Ovary (tissue), 9 donors: ENCODE results near the gene SDHAF1. TPM values are rescaled to one million over a fixed set of nuclear protein-coding genes. Genes with fewer than 3 reads are reported as not detected.

Experiments
- polyA plus RNA-seq, 2 donors: library from polyadenylated mRNA; stranded (reverse); fragments of 200-250 nt in 1 of 2; fragments of 350-450 nt in 1 of 2; fragmentation: Illumina TruSeq in 1 of 2; extraction: RNeasy Lipid Tissue Mini Kit (QIAGEN cat#74804) in 1 of 2; gene quantifications; one replicate each; pipeline ENCODE4 v1.2.3, GENCODE V29; 2013 to 2014
- small RNA-seq: library from RNA; depleted of rRNA; stranded (forward); fragments of <200 nt; gene quantifications from one replicate; pipeline ENCODE3, GENCODE V24; 2016
- total RNA-seq, 7 donors: library from RNA; depleted of rRNA in 2 of 7; stranded (reverse); fragments of >200 nt in 2 of 7; fragmentation: NEBNext Ultra II Directional in 3 of 7; extraction: Animal tissue kit (Norgen Biotek cat#: 25700) in 3 of 7; gene quantifications; one replicate each; pipeline versions ENCODE4 v1.1.0 to v1.2.4, GENCODE V29; 2016 to 2023
- donor health status: DM: no; HTN: no; CAD: no; lungs with moderate emphysema.
- donor health status: DM: no; HTN: no; CAD: no.
- donor health status: Bipolar disorder and iron deficiency.
- donor health status: DM: yes; HTN: yes; CAD: no.
- donor health status: DM: no; HTN: no; CAD: no.
- donor health status: DM: yes; HTN: yes; CAD: no.

The SDHAF1 gene
- total and polyA plus RNA-seq, 9 donors: 11.2 to 78.6 (median 20.2) TPM

Small RNAs within 50 kb of the gene (small RNA-seq; reads per million reads assigned to genes)
- gene AF038458.1: not detected

Other genes with a start within 250 kb of the SDHAF1 start
- gene U2AF1L4, start 249.8 kb upstream of the SDHAF1 start, total RNA-seq: 10 to 100 TPM; 16.7 to 37.5 (median 25.6) TPM
- 10 to 100 TPM; 16.7 to 37.7 TPM for gene U2AF1L4, start 249.8 kb upstream of the SDHAF1 start, polyA plus RNA-seq
- gene PSENEN, start 249.5 kb upstream of the SDHAF1 start, total RNA-seq: 10 to 100 TPM; 23.4 to 90.4 (median 44.9) TPM
- gene PSENEN, start 249.5 kb upstream of the SDHAF1 start, polyA plus RNA-seq: 10 to 100 TPM; 34.0 to 44.6 TPM
- gene LIN37, start 246.6 kb upstream of the SDHAF1 start, total RNA-seq: 10 to 100 TPM; 14.5 to 25.6 (median 19.1) TPM
- 10 to 100 TPM in 1 of 2 donors, 1 to 10 TPM in 1; 9.8 to 24.1 TPM for gene LIN37, start 246.6 kb upstream of the SDHAF1 start, polyA plus RNA-seq
- gene HSPB6, start 238.2 kb upstream of the SDHAF1 start, total RNA-seq: 100 to 1,000 TPM in 6 of 7 donors, 10 to 100 TPM in 1; 44.9 to 276 (median 232) TPM
- gene HSPB6, start 238.2 kb upstream of the SDHAF1 start, polyA plus RNA-seq: 100 to 1,000 TPM; 101 to 434 TPM
- gene PROSER3, start 237.0 kb upstream of the SDHAF1 start, total RNA-seq: 10 to 100 TPM in 5 of 7 donors, 1 to 10 TPM in 2; 3.3 to 59.0 (median 32.0) TPM
- 10 to 100 TPM; 12.6 to 12.9 TPM for gene PROSER3, start 237.0 kb upstream of the SDHAF1 start, polyA plus RNA-seq
- gene ARHGAP33, start 219.6 kb upstream of the SDHAF1 start, total RNA-seq: 10 to 100 TPM; 14.7 to 52.7 (median 46.1) TPM
- 10 to 100 TPM in 1 of 2 donors, under 1 TPM in 1; 0.95 to 18.5 TPM for gene ARHGAP33, start 219.6 kb upstream of the SDHAF1 start, polyA plus RNA-seq
- under 1 TPM in 1 of 7 donors, not detected in 6; 0.41 TPM for gene PRODH2, start 182.3 kb upstream of the SDHAF1 start, total RNA-seq
- gene PRODH2, start 182.3 kb upstream of the SDHAF1 start, polyA plus RNA-seq: not detected
- gene NPHS1, start 142.7 kb upstream of the SDHAF1 start, total RNA-seq: 1 to 10 TPM in 1 of 7 donors, under 1 TPM in 1, not detected in 5; 0.12 to 1.0 TPM
- under 1 TPM in 1 of 2 donors, not detected in 1; 0.01 TPM for gene NPHS1, start 142.7 kb upstream of the SDHAF1 start, polyA plus RNA-seq
- under 1 TPM in 2 of 7 donors, not detected in 5; 0.12 to 0.15 TPM for gene KIRREL2, start 138.3 kb upstream of the SDHAF1 start, total RNA-seq
- gene KIRREL2, start 138.3 kb upstream of the SDHAF1 start, polyA plus RNA-seq: under 1 TPM; 0.02 to 0.05 TPM
- 10 to 100 TPM in 1 of 7 donors, 1 to 10 TPM in 3, under 1 TPM in 3; 0.55 to 10.1 (median 1.5) TPM for gene APLP1, start 126.6 kb upstream of the SDHAF1 start, total RNA-seq
- gene APLP1, start 126.6 kb upstream of the SDHAF1 start, polyA plus RNA-seq: 1 to 10 TPM; 1.6 to 3.0 TPM
- 10 to 100 TPM; 10.4 to 23.7 (median 14.6) TPM for gene NFKBID, start 94.6 kb upstream of the SDHAF1 start, total RNA-seq
- gene NFKBID, start 94.6 kb upstream of the SDHAF1 start, polyA plus RNA-seq: 1 to 10 TPM; 4.8 to 5.0 TPM
- 1 to 10 TPM in 6 of 7 donors, under 1 TPM in 1; 0.92 to 6.3 (median 5.5) TPM for gene HCST, start 92.7 kb upstream of the SDHAF1 start, total RNA-seq
- 1 to 10 TPM; 8.5 to 9.2 TPM for gene HCST, start 92.7 kb upstream of the SDHAF1 start, polyA plus RNA-seq
- gene TYROBP, start 86.9 kb upstream of the SDHAF1 start, total RNA-seq: 10 to 100 TPM in 6 of 7 donors, 1 to 10 TPM in 1; 9.2 to 41.5 (median 31.4) TPM
- 100 to 1,000 TPM in 1 of 2 donors, 10 to 100 TPM in 1; 55.1 to 135 TPM for gene TYROBP, start 86.9 kb upstream of the SDHAF1 start, polyA plus RNA-seq
- 10 to 100 TPM; 10.6 to 31.2 (median 21.9) TPM for gene LRFN3, start 58.8 kb upstream of the SDHAF1 start, total RNA-seq
- gene LRFN3, start 58.8 kb upstream of the SDHAF1 start, polyA plus RNA-seq: 10 to 100 TPM in 1 of 2 donors, 1 to 10 TPM in 1; 6.4 to 13.4 TPM
- 1 to 10 TPM in 4 of 7 donors, under 1 TPM in 3; 0.43 to 2.6 (median 1.7) TPM for gene SYNE4, start 13.6 kb downstream of the SDHAF1 start, total RNA-seq
- gene SYNE4, start 13.6 kb downstream of the SDHAF1 start, polyA plus RNA-seq: under 1 TPM; 0.37 to 0.48 TPM
- gene ALKBH6, start 19.0 kb downstream of the SDHAF1 start, total RNA-seq: 10 to 100 TPM; 12.7 to 25.5 (median 18.6) TPM
- 10 to 100 TPM; 17.7 to 18.3 TPM for gene ALKBH6, start 19.0 kb downstream of the SDHAF1 start, polyA plus RNA-seq
- 10 to 100 TPM; 16.1 to 82.5 (median 54.9) TPM for gene CLIP3, start 37.7 kb downstream of the SDHAF1 start, total RNA-seq
- gene CLIP3, start 37.7 kb downstream of the SDHAF1 start, polyA plus RNA-seq: 10 to 100 TPM; 34.3 to 91.3 TPM
- 1 to 10 TPM; 5.3 to 7.9 (median 6.5) TPM for gene THAP8, start 59.1 kb downstream of the SDHAF1 start, total RNA-seq
- gene THAP8, start 59.1 kb downstream of the SDHAF1 start, polyA plus RNA-seq: 1 to 10 TPM; 1.9 to 5.9 TPM
- gene WDR62, start 59.7 kb downstream of the SDHAF1 start, total RNA-seq: 1 to 10 TPM in 2 of 7 donors, under 1 TPM in 5; 0.24 to 1.0 (median 0.69) TPM
- under 1 TPM; 0.18 to 0.51 TPM for gene WDR62, start 59.7 kb downstream of the SDHAF1 start, polyA plus RNA-seq
- gene OVOL3, start 116.0 kb downstream of the SDHAF1 start, total RNA-seq: not detected
- not detected for gene OVOL3, start 116.0 kb downstream of the SDHAF1 start, polyA plus RNA-seq
- 10 to 100 TPM; 61.4 to 84.8 (median 70.0) TPM for gene POLR2I, start 119.7 kb downstream of the SDHAF1 start, total RNA-seq
- gene POLR2I, start 119.7 kb downstream of the SDHAF1 start, polyA plus RNA-seq: 10 to 100 TPM; 49.4 to 73.8 TPM
- gene TBCB, start 120.3 kb downstream of the SDHAF1 start, total RNA-seq: 100 to 1,000 TPM in 6 of 7 donors, 10 to 100 TPM in 1; 94.3 to 160 (median 144) TPM
- gene TBCB, start 120.3 kb downstream of the SDHAF1 start, polyA plus RNA-seq: 100 to 1,000 TPM; 124 to 175 TPM
- gene CAPNS1, start 144.9 kb downstream of the SDHAF1 start, total RNA-seq: 100 to 1,000 TPM in 6 of 7 donors, 10 to 100 TPM in 1; 69.4 to 571 (median 488) TPM
- 100 to 1,000 TPM; 424 to 783 TPM for gene CAPNS1, start 144.9 kb downstream of the SDHAF1 start, polyA plus RNA-seq
- 10 to 100 TPM; 39.9 to 81.4 (median 56.7) TPM for gene COX7A1, start 157.3 kb downstream of the SDHAF1 start, total RNA-seq
- 10 to 100 TPM; 31.4 to 36.0 TPM for gene COX7A1, start 157.3 kb downstream of the SDHAF1 start, polyA plus RNA-seq
- gene ZNF565, start 219.5 kb downstream of the SDHAF1 start, total RNA-seq: 10 to 100 TPM in 1 of 7 donors, 1 to 10 TPM in 6; 3.6 to 10.1 (median 7.6) TPM
- 1 to 10 TPM; 4.1 to 6.9 TPM for gene ZNF565, start 219.5 kb downstream of the SDHAF1 start, polyA plus RNA-seq
- 10 to 100 TPM; 52.0 to 73.8 (median 57.7) TPM for gene ZNF146, start 219.9 kb downstream of the SDHAF1 start, total RNA-seq
- gene ZNF146, start 219.9 kb downstream of the SDHAF1 start, polyA plus RNA-seq: 10 to 100 TPM; 38.1 to 56.2 TPM